H9 (cell line): Measurements from ENCODE around the gene RASA2. TPM values are rescaled to one million over a fixed set of nuclear protein-coding genes. Genes with fewer than 3 reads are reported as not detected.

Experiments used
- DNase-seq: peaks from one replicate; pipeline ENCODE4 v3.0.0-alpha.2; 2017
- H2AFZ ChIP-seq: one replicate; pipeline ENCODE4 v1.6.1; 2013; ENCODE audit warnings: mild to moderate bottlenecking, low read length, control low read depth, moderate library complexity
- H2AK5ac ChIP-seq: 2 replicates; pipeline ENCODE4 v1.6.1; 2013; ENCODE audit warnings: low read length, control low read depth, mixed read lengths; ENCODE audit not compliant: insufficient read length
- H2BK120ac ChIP-seq: one replicate; pipeline ENCODE4 v1.6.1; 2013; ENCODE audit warnings: low read depth, mild to moderate bottlenecking, low read length, control low read depth, inconsistent platforms; ENCODE audit not compliant: poor library complexity, severe bottlenecking
- H2BK12ac ChIP-seq: 2 replicates; pipeline ENCODE4 v1.6.1; 2013; ENCODE audit warnings: low read length, control low read depth, mixed read lengths, low read depth; ENCODE audit not compliant: insufficient read length
- H2BK15ac ChIP-seq: 2 replicates; pipeline ENCODE4 v1.6.1; 2013; ENCODE audit warnings: low read depth, low read length, control low read depth
- H2BK20ac ChIP-seq: one replicate; pipeline ENCODE4 v1.6.1; 2013; ENCODE audit warnings: low read depth, mild to moderate bottlenecking, low read length, control low read depth, inconsistent platforms; ENCODE audit not compliant: poor library complexity, severe bottlenecking
- H2BK5ac ChIP-seq: 2 replicates; pipeline ENCODE4 v1.6.1; 2013; ENCODE audit warnings: low read length, control low read depth, mixed read lengths; ENCODE audit not compliant: insufficient read length
- H3K14ac ChIP-seq: 2 replicates; pipeline ENCODE4 v1.6.1; 2013; ENCODE audit warnings: low read length, control low read depth; ENCODE audit not compliant: insufficient read depth
- H3K18ac ChIP-seq: 2 replicates; pipeline ENCODE4 v1.6.1; 2013; ENCODE audit warnings: low read depth, mild to moderate bottlenecking, mixed read lengths, low read length, control low read depth; ENCODE audit not compliant: insufficient read length
- H3K23ac ChIP-seq: 2 replicates; pipeline ENCODE4 v1.6.1; 2013; ENCODE audit warnings: low read length, control low read depth, mixed read lengths, low read depth; ENCODE audit not compliant: insufficient read length
- H3K23me2 ChIP-seq: 2 replicates; pipeline ENCODE4 v1.6.1; 2013; ENCODE audit warnings: low read depth, mild to moderate bottlenecking, mixed read lengths, low read length, control low read depth; ENCODE audit not compliant: insufficient read length, poor library complexity, severe bottlenecking
- H3K27ac ChIP-seq: 2 replicates; pipeline ENCODE4 v1.5.1; 2013; ENCODE audit warnings: low read length, control low read depth, mixed read lengths, low read depth; ENCODE audit not compliant: insufficient read length
- H3K27me3 ChIP-seq: 2 replicates; pipeline ENCODE4 v1.6.1; 2013; ENCODE audit warnings: low read length, control low read depth, inconsistent platforms; ENCODE audit not compliant: insufficient read depth
- H3K4ac ChIP-seq: 2 replicates; pipeline ENCODE4 v1.6.1; 2013; ENCODE audit warnings: low read depth, mild to moderate bottlenecking, control low read depth, inconsistent platforms, low read length, moderate library complexity
- H3K4me1 ChIP-seq: 2 replicates; pipeline ENCODE4 v1.6.1; 2013; ENCODE audit warnings: low read length, control low read depth, inconsistent platforms; ENCODE audit not compliant: insufficient read depth
- H3K4me2 ChIP-seq: 2 replicates; pipeline ENCODE4 v1.6.1; 2013; ENCODE audit warnings: low read length, control low read depth, mixed read lengths; ENCODE audit not compliant: insufficient read length, insufficient read depth
- H3K56ac ChIP-seq: 2 replicates; pipeline ENCODE4 v1.6.1; 2013; ENCODE audit warnings: low read depth, mild to moderate bottlenecking, mixed read lengths, low read length, control low read depth; ENCODE audit not compliant: insufficient read length
- H3K79me1 ChIP-seq: 2 replicates; pipeline ENCODE4 v1.6.1; 2013; ENCODE audit warnings: low read depth, mild to moderate bottlenecking, moderate library complexity, low read length, control low read depth, inconsistent platforms; ENCODE audit not compliant: insufficient read depth, poor library complexity, severe bottlenecking
- H3K79me2 ChIP-seq: 2 replicates; pipeline ENCODE4 v1.6.1; 2013; ENCODE audit warnings: low read length, control low read depth, inconsistent platforms; ENCODE audit not compliant: insufficient read depth
- H3K9ac ChIP-seq: 2 replicates; pipeline ENCODE4 v1.6.1; 2013; ENCODE audit warnings: low read length, control low read depth, mixed read lengths; ENCODE audit not compliant: insufficient read length; ENCODE audit errors: extremely low read depth
- H3K9me3 ChIP-seq: one replicate; pipeline ENCODE4 v1.6.1; 2013; ENCODE audit warnings: low read depth, low read length, inconsistent platforms; ENCODE audit not compliant: control insufficient read depth
- H3T11ph ChIP-seq: one replicate; pipeline ENCODE4 v1.6.1; 2013; ENCODE audit warnings: mild to moderate bottlenecking, low read length, control low read depth, inconsistent platforms
- H4K20me1 ChIP-seq: one replicate; pipeline ENCODE4 v1.6.1; 2013; ENCODE audit not compliant: control insufficient read depth, insufficient read length, insufficient read depth
- H4K5ac ChIP-seq: 2 replicates; pipeline ENCODE4 v1.6.1; 2013; ENCODE audit warnings: low read depth, mild to moderate bottlenecking, mixed read lengths, low read length, control low read depth; ENCODE audit not compliant: insufficient read length
- H4K8ac ChIP-seq: replicated peaks from 2 replicates; pipeline ENCODE4 v1.6.1; 2013; ENCODE audit warnings: low read length, control low read depth, mixed read lengths, low read depth; ENCODE audit not compliant: insufficient read length
- H4K91ac ChIP-seq: 2 replicates; pipeline ENCODE4 v1.6.1; 2013; ENCODE audit warnings: low read depth, mild to moderate bottlenecking, moderate library complexity, mixed read lengths, low read length, control low read depth; ENCODE audit not compliant: insufficient read length
- H3K27ac Mint-ChIP-seq, 3 experiments: 2 replicates in 2 of 3; 3 replicates in 1 of 3; pipeline ENCODE4 v1.8.0; 2020 to 2021; ENCODE audit warnings: mixed read lengths in 3 of 3, mild to moderate bottlenecking in 1 of 3, moderate library complexity in 1 of 3
- H3K27me3 Mint-ChIP-seq: 2 replicates; pipeline ENCODE4 v1.8.0; 2021; ENCODE audit warnings: low read depth, mild to moderate bottlenecking, moderate library complexity, mixed read lengths
- H3K36me3 Mint-ChIP-seq, 3 experiments: 2 replicates in 2 of 3; 3 replicates in 1 of 3; pipeline ENCODE4 v1.8.0; 2020 to 2021; ENCODE audit warnings: low read depth in 3 of 3, mixed read lengths in 3 of 3; ENCODE audit not compliant: insufficient read depth in 1 of 3
- H3K4me1 Mint-ChIP-seq, 2 experiments: 2 replicates each; pipeline ENCODE4 v1.8.0; 2020; ENCODE audit warnings: mixed read lengths in 2 of 2
- H3K4me3 Mint-ChIP-seq, 2 experiments: 2 replicates in 1 of 2; 3 replicates in 1 of 2; pipeline ENCODE4 v1.8.0; 2020 to 2021; ENCODE audit warnings: mild to moderate bottlenecking in 2 of 2, mixed read lengths in 2 of 2, moderate library complexity in 1 of 2
- H3K9me3 Mint-ChIP-seq, 2 experiments: 2 replicates in 1 of 2; 3 replicates in 1 of 2; pipeline ENCODE4 v1.8.0; 2020; ENCODE audit warnings: mild to moderate bottlenecking in 2 of 2, mixed read lengths in 2 of 2, moderate library complexity in 1 of 2
- WGBS: extraction: QIAGEN DNeasy Blood & Tissue Kit; methylation state at CpG from one replicate; pipeline ENCODE4 v1.1.7; 2013; ENCODE audit warnings: missing lambda C conversion rate, low lambda C conversion rate, mixed read lengths; ENCODE audit not compliant: insufficient read length; ENCODE audit errors: extremely low coverage; 5-methylcytosine and 5-hydroxymethylcytosine counted together
- total RNA-seq: library from RNA; stranded (reverse); gene quantifications from 2 replicates; pipeline ENCODE4 v1.2.1, GENCODE V29; 2021
- TF ChIP-seq, protein P1 (sequence below): fragments of 200-600 bp; sonication (generic); conservative IDR thresholded peaks from 3 replicates; pipeline ENCODE4 v1.8.0; 2021; ENCODE audit warnings: antibody characterized with exemption, mild to moderate bottlenecking

The RASA2 gene
- total RNA-seq, 1 experiment from 2014 or later = 24.4 TPM

DNA sequence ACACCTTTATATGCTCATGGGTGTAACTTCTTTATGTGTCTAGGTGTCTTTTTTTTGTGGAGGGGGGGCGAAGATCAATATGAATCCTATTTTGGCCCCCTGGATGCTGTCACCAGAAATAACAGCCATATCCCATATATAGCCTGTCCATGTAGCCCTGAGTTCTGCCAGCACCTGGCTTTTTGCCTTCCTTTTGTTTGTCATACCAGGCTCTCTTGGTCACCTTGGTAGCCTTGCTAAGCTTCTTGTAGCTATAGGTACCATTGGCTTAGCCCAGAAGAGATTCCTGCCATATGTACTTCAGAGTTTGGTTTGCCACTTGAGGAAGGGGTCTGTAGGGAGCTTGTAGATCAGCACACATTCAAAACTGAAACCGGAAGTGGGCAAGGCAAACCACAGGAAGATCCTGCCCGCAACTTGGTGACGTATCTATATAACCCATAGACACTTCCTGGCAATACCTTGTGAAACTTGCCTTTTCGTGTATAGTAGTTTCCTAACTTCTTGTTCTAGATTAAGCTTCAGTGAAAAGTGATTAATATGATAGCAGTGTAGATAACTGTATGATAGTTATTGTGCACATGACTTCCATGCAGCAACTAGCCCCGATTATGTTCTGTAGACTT is 11.9 kb downstream of the RASA2 start:
- no peak overlapping the region for H3K4me2 ChIP-seq
- H3K27me3 ChIP-seq = no peaks in the 10 kb centered on the region

More for the DNA sequence above, 11.9 kb downstream of the RASA2 start:
- H3K18ac ChIP-seq = no peak overlapping the region
- no peak overlapping the region for H3T11ph ChIP-seq
- H2AK5ac ChIP-seq = no peak overlapping the region
- no peaks in the 10 kb centered on the region for H3K9me3 Mint-ChIP-seq
- no peak overlapping the region for H3K27ac ChIP-seq
- H3K4me1 ChIP-seq = no peaks in the 10 kb centered on the region
- H3K56ac ChIP-seq = no peak overlapping the region
- H3K36me3 Mint-ChIP-seq = peaks cover 0 to 6% (median 0%) of the 10 kb centered on the region in 3 experiments; a peak in 1 of 7 replicates
- no peak overlapping the region for H3K4me3 Mint-ChIP-seq
- no peak overlapping the region for H2BK12ac ChIP-seq
- H3K79me1 ChIP-seq = no peaks in the 10 kb centered on the region
- H3K14ac ChIP-seq = no peak overlapping the region
- no peaks in the 10 kb centered on the region for H3K23me2 ChIP-seq
- peaks cover 0 to 9% of the 10 kb centered on the region in 2 experiments; a peak in 2 of 4 replicates for H3K4me1 Mint-ChIP-seq
- H4K5ac ChIP-seq = no peak overlapping the region
- H4K91ac ChIP-seq = no peak overlapping the region
- H2BK5ac ChIP-seq = no peak overlapping the region
- no peak overlapping the region for H2BK120ac ChIP-seq
- no peak overlapping the region for H3K4ac ChIP-seq
- H3K79me2 ChIP-seq = peaks cover 3% of the 10 kb centered on the region; the same call in 1 of the 2 replicates
- H2BK20ac ChIP-seq = no peak overlapping the region
- no peak overlapping the region for H4K8ac ChIP-seq
- DNase-seq = no peak
- no peak overlapping the region for H3K27ac Mint-ChIP-seq
- H2BK15ac ChIP-seq = no peak overlapping the region
- no peak overlapping the region for H2AFZ ChIP-seq
- H3K9ac ChIP-seq = no peak overlapping the region
- no peaks in the 10 kb centered on the region for H3K27me3 Mint-ChIP-seq
- TF ChIP-seq, protein P1, sequence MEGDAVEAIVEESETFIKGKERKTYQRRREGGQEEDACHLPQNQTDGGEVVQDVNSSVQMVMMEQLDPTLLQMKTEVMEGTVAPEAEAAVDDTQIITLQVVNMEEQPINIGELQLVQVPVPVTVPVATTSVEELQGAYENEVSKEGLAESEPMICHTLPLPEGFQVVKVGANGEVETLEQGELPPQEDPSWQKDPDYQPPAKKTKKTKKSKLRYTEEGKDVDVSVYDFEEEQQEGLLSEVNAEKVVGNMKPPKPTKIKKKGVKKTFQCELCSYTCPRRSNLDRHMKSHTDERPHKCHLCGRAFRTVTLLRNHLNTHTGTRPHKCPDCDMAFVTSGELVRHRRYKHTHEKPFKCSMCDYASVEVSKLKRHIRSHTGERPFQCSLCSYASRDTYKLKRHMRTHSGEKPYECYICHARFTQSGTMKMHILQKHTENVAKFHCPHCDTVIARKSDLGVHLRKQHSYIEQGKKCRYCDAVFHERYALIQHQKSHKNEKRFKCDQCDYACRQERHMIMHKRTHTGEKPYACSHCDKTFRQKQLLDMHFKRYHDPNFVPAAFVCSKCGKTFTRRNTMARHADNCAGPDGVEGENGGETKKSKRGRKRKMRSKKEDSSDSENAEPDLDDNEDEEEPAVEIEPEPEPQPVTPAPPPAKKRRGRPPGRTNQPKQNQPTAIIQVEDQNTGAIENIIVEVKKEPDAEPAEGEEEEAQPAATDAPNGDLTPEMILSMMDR = no peak
- H4K20me1 ChIP-seq = no peaks in the 10 kb centered on the region
- no peak overlapping the region for H3K23ac ChIP-seq
- no CpG with 5 or more reads among the region's 6 CpGs for WGBS
- no peaks in the 10 kb centered on the region for H3K9me3 ChIP-seq
